GM12865 (cell line): ENCODE data around the gene HS3ST4.

ENCODE experiments used
- DNase-seq: peaks from one replicate; pipeline ENCODE4 v3.0.0; 2010; ENCODE audit warnings: low read depth
- H3K4me3 ChIP-seq: 2 replicates; pipeline ENCODE4 v1.5.1; 2011; ENCODE audit warnings: mild to moderate bottlenecking, low read depth, low read length, control low read depth
- CTCF ChIP-seq: IDR thresholded peaks from 2 replicates; pipeline ENCODE4 v1.5.1; 2011; ENCODE audit warnings: low read length, control low read depth, low read depth, inconsistent platforms; ENCODE audit not compliant: insufficient read depth; ENCODE audit errors: missing control alignments

Gene HS3ST4

GRCh38 chr16:25707553-25707952, 15.8 kb downstream of the HS3ST4 start:
- TF ChIP-seq CTCF = no peak
- no peak overlapping the region for H3K4me3 ChIP-seq

GRCh38 chr16:25707982-25708583, 16.3 kb downstream of the HS3ST4 start:
- TF ChIP-seq CTCF = peak; percentile 55
- DNase-seq = peak; percentile 45
- no peak overlapping the region for H3K4me3 ChIP-seq

More at GRCh38 chr16:25707553-25707952, 15.8 kb downstream of the HS3ST4 start:
- no peak for DNase-seq

GRCh38 chr16:25709213-25709612, 17.5 kb downstream of the HS3ST4 start:
- no peak overlapping the region for H3K4me3 ChIP-seq
- TF ChIP-seq CTCF = no peak
- no peak for DNase-seq

GRCh38 chr16:25713785-25714570, 22.2 kb downstream of the HS3ST4 start:
- no peak for TF ChIP-seq CTCF
- no peak overlapping the region for H3K4me3 ChIP-seq
- DNase-seq = no peak

GRCh38 chr16:25716186-25716585, 24.4 kb downstream of the HS3ST4 start:
- no peak for DNase-seq
- H3K4me3 ChIP-seq = no peak overlapping the region
- no peak for TF ChIP-seq CTCF

- no peak overlapping the region for H3K4me3 ChIP-seq
- TF ChIP-seq CTCF = no peak
- no peak for DNase-seq
These were observed 29.7 kb downstream of the HS3ST4 start for GRCh38 chr16:25721439-25721838.

GRCh38 chr16:25726430-25727098, 34.8 kb downstream of the HS3ST4 start:
- no peak for TF ChIP-seq CTCF
- H3K4me3 ChIP-seq = no peak overlapping the region
- DNase-seq = no peak
